HepG2 (cell line): Measurements from ENCODE around the gene UGCG. TPM values are rescaled to one million over a fixed set of nuclear protein-coding genes. Genes with fewer than 3 reads are reported as not detected.

Experiments
- ATAC-seq: fragments of 200-7000 bp; cut with Tn5 transposase; 3 replicates; pipeline ENCODE4 v1.9.1; 2020; ENCODE audit warnings: mild to moderate bottlenecking, moderate library complexity
- BruUV-seq: library from RNA; stranded (reverse); fragments of 400-500 nt; replicated peaks from 2 replicates; lab custom pipeline; 2021; lab: Mats Ljungman, UMichigan
- CTCF ChIA-PET: fragments of 300-600 bp; formaldehyde crosslinking; extraction: SDS; loops from one replicate; lab custom pipeline; 2021; ENCODE audit warnings: low total read pairs, inconsistent platforms, low intra/inter-chr PET ratio; lab: Yijun Ruan, JAX
- POLR2A ChIA-PET: fragments of 350-600 bp; sonication (Branson Sonifier 250); formaldehyde crosslinking; loops from one replicate; lab custom pipeline; 2020; ENCODE audit warnings: antibody characterized with exemption, inconsistent platforms; lab: Yijun Ruan, JAX
- DNase-seq: peaks from one replicate; pipeline ENCODE4 v3.0.0-alpha.2; 2015; ENCODE audit warnings: low spot score
- FAIRE-seq: peaks from 3 replicates; lab custom pipeline; 2011; peaks lifted over from hg19 to GRCh38; lab: Jason Lieb, UNC
- H2AFZ ChIP-seq: one replicate; pipeline ENCODE4 v1.6.1; 2011; ENCODE audit warnings: low read length, inconsistent platforms
- H3K27ac ChIP-seq: fragments of 300-600 bp; 3 replicates; pipeline ENCODE4 v1.8.0; 2011; ENCODE audit warnings: mixed run types, mild to moderate bottlenecking, mixed read lengths, low read length, inconsistent platforms; ENCODE audit not compliant: insufficient read depth; ENCODE audit errors: extremely low read length
- H3K27me3 ChIP-seq, 2 experiments: fragments of 200-600 bp in 1 of 2; 2 replicates in 1 of 2; 3 replicates in 1 of 2; pipeline versions ENCODE4 v1.6.0 to v1.8.0; 2011; ENCODE audit warnings: low read length in 2 of 2, mild to moderate bottlenecking in 2 of 2, moderate library complexity in 2 of 2, inconsistent platforms in 1 of 2; ENCODE audit not compliant: insufficient read depth in 2 of 2, control insufficient read depth in 1 of 2
- H3K36me3 ChIP-seq, 2 experiments: fragments of 200-600 bp in 1 of 2; replicated peaks in 1 of 2; 2 replicates in 1 of 2; 3 replicates in 1 of 2; pipeline versions ENCODE4 v1.5.1 to v1.8.0; 2011; ENCODE audit warnings: low read length in 2 of 2, inconsistent platforms in 1 of 2; ENCODE audit not compliant: insufficient read depth in 2 of 2, control insufficient read depth in 1 of 2
- H3K4me1 ChIP-seq: 2 replicates; pipeline ENCODE4 v1.5.1; 2012; ENCODE audit warnings: low read length, inconsistent platforms; ENCODE audit not compliant: insufficient read depth
- H3K4me2 ChIP-seq: 2 replicates; pipeline ENCODE4 v1.6.0; 2011; ENCODE audit warnings: low read depth, low read length, inconsistent platforms
- H3K4me3 ChIP-seq, 3 experiments: fragments of 200-600 bp in 1 of 3; sonication (generic), shearing (Covaris generic) in 1 of 3; replicated peaks in 1 of 3; 2 replicates each; pipeline ENCODE4 v1.5.1; 2011 to 2016; ENCODE audit warnings: low read length in 3 of 3, inconsistent platforms in 2 of 3, low read depth in 2 of 3, mild to moderate bottlenecking in 2 of 3, control low read depth in 1 of 3, mixed read lengths in 1 of 3; ENCODE audit not compliant: insufficient read depth in 1 of 3
- H3K79me2 ChIP-seq: one replicate; pipeline ENCODE4 v1.6.1; 2011; ENCODE audit warnings: low read length, inconsistent platforms; ENCODE audit not compliant: insufficient read depth
- H3K9ac ChIP-seq: 2 replicates; pipeline ENCODE4 v1.6.0; 2011; ENCODE audit warnings: mild to moderate bottlenecking, low read depth, low read length, inconsistent platforms; ENCODE audit not compliant: insufficient read depth
- H3K9me3 ChIP-seq: 2 replicates; pipeline ENCODE4 v1.5.1; 2012; ENCODE audit warnings: mild to moderate bottlenecking, low read length
- H4K20me1 ChIP-seq: 2 replicates; pipeline ENCODE4 v1.6.0; 2011; ENCODE audit warnings: inconsistent platforms, mild to moderate bottlenecking, low read length, moderate library complexity; ENCODE audit not compliant: insufficient read depth
- SRSF9 ChIP-seq: fragments of 200-400 bp; formaldehyde crosslinking; IDR thresholded peaks from 2 replicates; pipeline ENCODE4 v1.6.1; 2018; ENCODE audit warnings: borderline replicate concordance, mild to moderate bottlenecking, low read depth, low read length; ENCODE audit not compliant: insufficient read depth, poor library complexity, severe bottlenecking
- TBX3 ChIP-seq: fragments of 450-650 bp; IDR thresholded peaks from 2 replicates; pipeline ENCODE4 v1.6.1; 2017; ENCODE audit warnings: antibody characterized with exemption, mild to moderate bottlenecking, inconsistent platforms, borderline replicate concordance
- ZNF124 ChIP-seq: sonication (generic); formaldehyde crosslinking; IDR thresholded peaks from 2 replicates; pipeline ENCODE4 v1.4.0; 2020; ENCODE audit warnings: missing genetic modification reagents
- ZNF484 ChIP-seq: sonication (generic); formaldehyde crosslinking; IDR thresholded peaks from 2 replicates; pipeline ENCODE4 v1.5.1; 2020; ENCODE audit warnings: mild to moderate bottlenecking, low read depth, missing genetic modification reagents, borderline replicate concordance
- ZNF615 ChIP-seq: sonication (generic); formaldehyde crosslinking; IDR thresholded peaks from 2 replicates; pipeline ENCODE4 v1.5.0; 2020; ENCODE audit warnings: mild to moderate bottlenecking, missing genetic modification reagents, borderline replicate concordance
- ZNF777 ChIP-seq: sonication (generic); formaldehyde crosslinking; IDR thresholded peaks from 2 replicates; pipeline ENCODE4 v1.4.0; 2020; ENCODE audit warnings: missing genetic modification reagents
- WGBS: methylation state at CpG from one replicate; pipeline ENCODE4 v1.1.6; 2017; ENCODE audit warnings: low lambda C conversion rate; 5-methylcytosine and 5-hydroxymethylcytosine counted together
- in situ Hi-C: cut with HindIII; loops from 2 replicates; pipeline ENCODE4 v1.10.0; 2017; ENCODE audit warnings: low pct_unique_long_range_greater_than_20kb; ENCODE audit not compliant: extremely low pct_ligation_motif_present
- intact Hi-C: fragments of 100-400 bp; cut with micrococcal nuclease; formaldehyde crosslinking; loops from one replicate; pipeline ENCODE4 v1.10.0; 2022; ENCODE audit not compliant: unreplicated experiment
- polyA plus RNA-seq, 8 experiments: library from polyadenylated mRNA; depleted of rRNA in 3 of 8; stranded (reverse) in 7 of 8; unstranded in 1 of 8; fragments of >200 nt; fragmentation: Illumina TruSeq in 4 of 8; extraction: Trizol in 4 of 8; gene quantifications; 2 replicates each; pipeline versions ENCODE4 v1.2.1 to v1.2.3, GENCODE V29; 2011 to 2016; ENCODE audit warnings: low read depth in 4 of 8, missing spikeins in 1 of 8, mixed read lengths in 1 of 8; ENCODE audit not compliant: insufficient read depth in 1 of 8
- total RNA-seq, 5 experiments: library from RNA; depleted of rRNA; stranded (reverse); fragments of >200 nt; fragmentation: Illumina TruSeq; extraction: Trizol; gene quantifications; 2 replicates each; pipeline ENCODE4 v1.2.3, GENCODE V29; 2016; ENCODE audit warnings: low read depth in 1 of 5
- TF ChIP-seq, protein P1 (sequence below): sonication (generic); formaldehyde crosslinking; IDR thresholded peaks from 2 replicates; pipeline ENCODE4 v1.4.0; 2020; ENCODE audit warnings: low read depth, missing genetic modification reagents
- TF ChIP-seq, protein P2 (sequence below): sonication (generic); formaldehyde crosslinking; IDR thresholded peaks from 2 replicates; pipeline ENCODE4 v1.4.0; 2020; ENCODE audit warnings: missing genetic modification reagents

Gene UGCG
- total and polyA plus RNA-seq, 2 of the 13 experiments (the other 11 are each of a cell fraction or from before 2014, with no cell fraction given): 10.5 to 13.9 TPM

DNA sequence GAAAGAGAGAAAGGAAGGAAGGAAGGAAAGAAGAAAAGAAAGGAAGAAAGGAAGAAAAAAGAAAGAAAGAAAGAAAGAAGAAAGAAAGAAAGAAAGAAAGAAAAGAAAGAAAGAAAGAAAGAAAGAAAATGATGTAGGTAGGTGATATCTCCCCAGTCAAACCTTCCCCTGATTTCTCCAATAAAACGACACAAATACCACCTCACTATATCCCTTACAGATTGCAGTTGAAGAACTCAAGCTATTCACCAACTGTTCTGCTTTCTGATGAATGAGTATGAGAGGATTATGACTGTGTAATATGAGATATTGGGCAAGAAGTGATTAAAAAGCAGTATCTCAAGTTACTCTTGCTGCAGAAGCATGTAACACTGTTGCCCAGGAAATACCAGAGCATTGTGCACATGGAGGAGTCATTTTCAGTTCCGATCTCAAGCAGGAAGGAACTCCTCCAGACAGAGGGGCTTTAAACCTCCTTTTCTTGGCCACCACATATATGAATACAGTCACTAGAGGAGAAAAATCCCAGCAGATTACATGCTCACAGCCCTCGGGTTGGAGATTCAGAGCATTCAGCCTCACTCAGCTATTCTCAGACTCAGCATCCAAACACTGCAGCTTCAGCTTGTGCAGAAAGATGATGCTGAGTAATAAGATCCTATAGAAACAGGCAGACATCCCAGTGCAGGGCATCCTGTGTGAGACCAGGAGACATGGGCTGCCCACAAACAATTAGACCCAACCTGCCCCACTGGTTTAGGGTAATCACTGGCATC is 61.4 kb downstream of the UGCG start:
- no peaks in the 10 kb centered on the region for H3K36me3 ChIP-seq
- H3K9me3 ChIP-seq: no peaks in the 10 kb centered on the region
- peak; percentile 35 for TF ChIP-seq SRSF9
- TF ChIP-seq ZNF484 (CRISPR knock-in tag): no peak
- TF ChIP-seq ZNF777 (CRISPR knock-in tag): no peak
- no peaks in the 10 kb centered on the region for H4K20me1 ChIP-seq
- CTCF ChIA-PET: no interaction called here
- H3K4me3 ChIP-seq: no peak overlapping the region
- in situ Hi-C loops (no loop called here), intact Hi-C loops (no loop called here)
- 36% methylated on average over 3 of the region's 3 CpGs for WGBS
- H3K4me1 ChIP-seq: peaks cover 22% of the 10 kb centered on the region
- H3K27me3 ChIP-seq: no peaks in the 10 kb centered on the region
- ATAC-seq (no peak), FAIRE-seq (no peak), DNase-seq (no peak)
- POLR2A ChIA-PET: no interaction called here
- no peak overlapping the region for H3K9ac ChIP-seq
- no peaks in the 10 kb centered on the region for H3K79me2 ChIP-seq
- H3K27ac ChIP-seq: no peak overlapping the region
- no TSS peak for BruUV-seq
- H3K4me2 ChIP-seq: no peak overlapping the region
- H2AFZ ChIP-seq: peak overlapping the region; percentile 0

DNA sequence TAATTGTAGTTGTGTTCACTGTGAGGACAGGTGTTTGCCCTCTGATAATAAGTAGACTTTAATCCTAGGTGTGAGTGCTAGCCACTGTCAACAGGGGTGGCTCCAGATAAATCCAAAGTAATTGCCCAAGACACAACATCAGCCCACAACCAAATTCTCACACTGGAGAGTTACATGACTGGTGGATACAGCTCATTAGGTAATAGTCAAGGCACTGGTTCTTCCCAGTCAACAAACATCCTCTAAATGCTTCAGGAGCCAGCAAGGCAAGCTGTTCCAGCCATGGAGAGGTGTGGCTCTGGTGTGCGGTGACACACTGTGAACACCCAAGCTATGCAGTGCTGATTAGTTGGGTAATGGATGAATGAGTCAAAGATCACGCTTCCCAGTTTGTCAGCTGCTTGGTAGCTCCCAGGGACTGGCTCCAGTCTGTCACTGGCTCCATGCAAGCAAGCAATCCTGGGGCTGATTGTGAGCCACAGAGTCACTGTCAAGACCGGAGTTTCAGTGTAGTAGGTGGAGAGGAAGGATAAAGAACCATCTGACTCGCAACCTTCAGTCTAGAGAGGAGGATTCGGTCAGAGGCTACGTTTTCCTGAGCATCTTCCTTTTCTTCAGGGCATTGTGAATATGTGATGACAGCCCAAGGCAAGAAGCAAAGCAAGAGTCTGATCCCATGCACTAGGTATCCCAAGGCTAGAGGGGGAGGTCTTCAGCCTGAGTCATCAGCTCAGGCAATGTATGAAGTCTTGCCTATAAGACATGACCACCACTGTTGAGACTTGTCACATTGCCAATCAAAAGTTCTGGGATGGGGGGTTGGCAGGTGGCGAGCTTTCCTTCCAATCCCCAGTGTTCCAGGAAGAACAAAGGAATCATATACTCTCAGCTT is 63.1 kb downstream of the UGCG start:
- ChIA-PET CTCF (no interaction called here), POLR2A (interaction anchor here (1.6 kb wide), 1 partner anchor 63 kb away, joined by 5 read pairs; the partner anchor contains the start of gene UGCG)
- DNase-seq (peak; percentile 27), ATAC-seq (peak; percentile 96), FAIRE-seq (peak; percentile 39)
- peaks cover 22% of the 10 kb centered on the region for H3K4me1 ChIP-seq
- in situ Hi-C loops (loop anchor here (10.0 kb wide), 1 partner anchor 195 kb away; no protein-coding TSS in a partner anchor), intact Hi-C loops (no loop called here)
- H3K36me3 ChIP-seq: no peaks in the 10 kb centered on the region
- no peaks in the 10 kb centered on the region for H3K9me3 ChIP-seq
- no peak overlapping the region for H2AFZ ChIP-seq
- no TSS peak for BruUV-seq
- H3K27me3 ChIP-seq: no peaks in the 10 kb centered on the region
- H3K79me2 ChIP-seq: no peaks in the 10 kb centered on the region
- H3K4me2 ChIP-seq: peak overlapping the region; percentile 20; the same call in 1 of the 2 replicates
- H3K4me3 ChIP-seq: no peak overlapping the region
- WGBS: 32% methylated on average over 5 of the region's 7 CpGs
- H3K9ac ChIP-seq: no peak overlapping the region
- no peaks in the 10 kb centered on the region for H4K20me1 ChIP-seq
- no peak overlapping the region for H3K27ac ChIP-seq
- TF ChIP-seq ZNF124: no peak
- peak; percentile 35; the same call in 1 of the 2 replicates for TF ChIP-seq TBX3
- TF ChIP-seq, protein P1, sequence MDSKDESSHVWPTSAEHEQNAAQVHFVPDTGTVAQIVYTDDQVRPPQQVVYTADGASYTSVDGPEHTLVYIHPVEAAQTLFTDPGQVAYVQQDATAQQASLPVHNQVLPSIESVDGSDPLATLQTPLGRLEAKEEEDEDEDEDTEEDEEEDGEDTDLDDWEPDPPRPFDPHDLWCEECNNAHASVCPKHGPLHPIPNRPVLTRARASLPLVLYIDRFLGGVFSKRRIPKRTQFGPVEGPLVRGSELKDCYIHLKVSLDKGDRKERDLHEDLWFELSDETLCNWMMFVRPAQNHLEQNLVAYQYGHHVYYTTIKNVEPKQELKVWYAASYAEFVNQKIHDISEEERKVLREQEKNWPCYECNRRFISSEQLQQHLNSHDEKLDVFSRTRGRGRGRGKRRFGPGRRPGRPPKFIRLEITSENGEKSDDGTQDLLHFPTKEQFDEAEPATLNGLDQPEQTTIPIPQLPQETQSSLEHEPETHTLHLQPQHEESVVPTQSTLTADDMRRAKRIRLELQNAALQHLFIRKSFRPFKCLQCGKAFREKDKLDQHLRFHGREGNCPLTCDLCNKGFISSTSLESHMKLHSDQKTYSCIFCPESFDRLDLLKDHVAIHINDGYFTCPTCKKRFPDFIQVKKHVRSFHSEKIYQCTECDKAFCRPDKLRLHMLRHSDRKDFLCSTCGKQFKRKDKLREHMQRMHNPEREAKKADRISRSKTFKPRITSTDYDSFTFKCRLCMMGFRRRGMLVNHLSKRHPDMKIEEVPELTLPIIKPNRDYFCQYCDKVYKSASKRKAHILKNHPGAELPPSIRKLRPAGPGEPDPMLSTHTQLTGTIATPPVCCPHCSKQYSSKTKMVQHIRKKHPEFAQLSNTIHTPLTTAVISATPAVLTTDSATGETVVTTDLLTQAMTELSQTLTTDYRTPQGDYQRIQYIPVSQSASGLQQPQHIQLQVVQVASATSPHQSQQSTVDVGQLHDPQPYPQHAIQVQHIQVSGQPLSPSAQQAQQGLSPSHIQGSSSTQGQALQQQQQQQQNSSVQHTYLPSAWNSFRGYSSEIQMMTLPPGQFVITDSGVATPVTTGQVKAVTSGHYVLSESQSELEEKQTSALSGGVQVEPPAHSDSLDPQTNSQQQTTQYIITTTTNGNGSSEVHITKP: peak; percentile 45; the same call in 1 of the 2 replicates
- TF ChIP-seq ZNF615 (CRISPR knock-in tag): no peak
- TF ChIP-seq, protein P2, sequence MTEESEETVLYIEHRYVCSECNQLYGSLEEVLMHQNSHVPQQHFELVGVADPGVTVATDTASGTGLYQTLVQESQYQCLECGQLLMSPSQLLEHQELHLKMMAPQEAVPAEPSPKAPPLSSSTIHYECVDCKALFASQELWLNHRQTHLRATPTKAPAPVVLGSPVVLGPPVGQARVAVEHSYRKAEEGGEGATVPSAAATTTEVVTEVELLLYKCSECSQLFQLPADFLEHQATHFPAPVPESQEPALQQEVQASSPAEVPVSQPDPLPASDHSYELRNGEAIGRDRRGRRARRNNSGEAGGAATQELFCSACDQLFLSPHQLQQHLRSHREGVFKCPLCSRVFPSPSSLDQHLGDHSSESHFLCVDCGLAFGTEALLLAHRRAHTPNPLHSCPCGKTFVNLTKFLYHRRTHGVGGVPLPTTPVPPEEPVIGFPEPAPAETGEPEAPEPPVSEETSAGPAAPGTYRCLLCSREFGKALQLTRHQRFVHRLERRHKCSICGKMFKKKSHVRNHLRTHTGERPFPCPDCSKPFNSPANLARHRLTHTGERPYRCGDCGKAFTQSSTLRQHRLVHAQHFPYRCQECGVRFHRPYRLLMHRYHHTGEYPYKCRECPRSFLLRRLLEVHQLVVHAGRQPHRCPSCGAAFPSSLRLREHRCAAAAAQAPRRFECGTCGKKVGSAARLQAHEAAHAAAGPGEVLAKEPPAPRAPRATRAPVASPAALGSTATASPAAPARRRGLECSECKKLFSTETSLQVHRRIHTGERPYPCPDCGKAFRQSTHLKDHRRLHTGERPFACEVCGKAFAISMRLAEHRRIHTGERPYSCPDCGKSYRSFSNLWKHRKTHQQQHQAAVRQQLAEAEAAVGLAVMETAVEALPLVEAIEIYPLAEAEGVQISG: no peak
